HCT116 (cell line): ENCODE measurements around the gene IL17C. TPM values are rescaled to one million over a fixed set of nuclear protein-coding genes. Genes with fewer than 3 reads are reported as not detected.

Experiments
- ATAC-seq: fragments of 200-7000 bp; cut with Tn5 transposase; 2 replicates; pipeline ENCODE4 v1.9.1; 2020; ENCODE audit warnings: mild to moderate bottlenecking, moderate library complexity
- BruUV-seq: library from RNA; stranded (reverse); fragments of 400-500 nt; replicated peaks from 2 replicates; lab custom pipeline; 2021; lab: Mats Ljungman, UMichigan
- CTCF ChIA-PET: fragments of 300-600 bp; sonication (Branson Sonifier 250); formaldehyde crosslinking; loops from one replicate; lab custom pipeline; 2021; ENCODE audit warnings: antibody characterized with exemption; lab: Charles Lee
- POLR2A ChIA-PET: fragments of 300-600, 350-600 bp; sonication (Branson Sonifier 250); formaldehyde crosslinking; loops from one replicate; lab custom pipeline; 2021; ENCODE audit warnings: antibody characterized with exemption; lab: Charles Lee
- RAD21 ChIA-PET, 2 experiments: fragments of 300-600 bp; sonication (Branson Sonifier 250); formaldehyde crosslinking; loops; one replicate each; lab custom pipeline; 2023; ENCODE audit warnings: low total read pairs in 2 of 2; ENCODE audit not compliant: uncharacterized antibody in 2 of 2, unreplicated experiment in 2 of 2, low non-redundant PET in 1 of 2; lab: Charles Lee
- DNase-seq: peaks from one replicate; pipeline ENCODE4 v3.0.0-alpha.2; 2010; ENCODE audit warnings: low read depth, low spot score
- H2AFZ ChIP-seq: fragments of 200-600 bp; shearing (Covaris generic), sonication (generic); 2 replicates; pipeline ENCODE4 v1.6.1; 2017; ENCODE audit warnings: low read depth, mixed run types, mixed read lengths, antibody characterized with exemption, low read length; ENCODE audit not compliant: poor library complexity, severe bottlenecking
- H3K27ac ChIP-seq: 2 replicates; pipeline ENCODE4 v1.5.1; 2012; ENCODE audit warnings: low read depth, low read length
- H3K27me3 ChIP-seq: fragments of 200-600 bp; sonication (generic); 2 replicates; pipeline ENCODE4 v1.6.1; 2016; ENCODE audit warnings: mixed run types, low read length, mixed read lengths; ENCODE audit not compliant: insufficient read depth
- H3K36me3 ChIP-seq, 2 experiments: fragments of 200-500 bp in 1 of 2; fragments of 200-600 bp in 1 of 2; sonication (Bioruptor generic) in 1 of 2; sonication (generic) in 1 of 2; 2 replicates each; pipeline versions ENCODE4 v1.5.1 to v1.6.1; 2014 to 2016; ENCODE audit warnings: low read length in 2 of 2, inconsistent platforms in 1 of 2, mixed read lengths in 1 of 2, mixed run types in 1 of 2; ENCODE audit not compliant: insufficient read depth in 2 of 2, control insufficient read depth in 1 of 2
- H3K4me1 ChIP-seq, 2 experiments: fragments of 200-600 bp in 1 of 2; sonication (generic) in 1 of 2; 2 replicates each; pipeline versions ENCODE4 v1.5.1 to v1.6.1; 2012 to 2017; ENCODE audit warnings: low read length in 2 of 2, inconsistent platforms in 1 of 2, mild to moderate bottlenecking in 1 of 2, mixed read lengths in 1 of 2, mixed run types in 1 of 2, moderate library complexity in 1 of 2; ENCODE audit not compliant: insufficient read depth in 2 of 2, control insufficient read depth in 1 of 2
- H3K4me2 ChIP-seq: fragments of 200-600 bp; sonication (generic); 2 replicates; pipeline ENCODE4 v1.6.1; 2017; ENCODE audit warnings: mixed run types, low read length, mixed read lengths
- H3K4me3 ChIP-seq, 2 experiments: fragments of 200-600 bp in 1 of 2; sonication (generic) in 1 of 2; replicated peaks in 1 of 2; 2 replicates each; pipeline ENCODE4 v1.5.1; 2011 to 2016; ENCODE audit warnings: low read length in 2 of 2, control low read depth in 1 of 2, low read depth in 1 of 2, mild to moderate bottlenecking in 1 of 2, mixed read lengths in 1 of 2, mixed run types in 1 of 2
- H3K79me2 ChIP-seq: fragments of 200-600 bp; sonication (generic); 2 replicates; pipeline ENCODE4 v1.6.1; 2017; ENCODE audit warnings: mild to moderate bottlenecking, mixed run types, low read length, moderate library complexity, mixed read lengths; ENCODE audit not compliant: insufficient read depth
- H3K9ac ChIP-seq: fragments of 200-600 bp; sonication (generic); 2 replicates; pipeline ENCODE4 v1.6.1; 2016; ENCODE audit warnings: low read length, mixed read lengths
- H3K9me2 ChIP-seq: fragments of 200-600 bp; sonication (generic), shearing (Covaris generic); 2 replicates; pipeline ENCODE4 v1.6.1; 2017; ENCODE audit warnings: mixed run types, mild to moderate bottlenecking, moderate library complexity; ENCODE audit not compliant: insufficient read depth
- H3K9me3 ChIP-seq, 2 experiments: fragments of 200-500 bp in 1 of 2; fragments of 200-600 bp in 1 of 2; sonication (Bioruptor generic) in 1 of 2; sonication (generic) in 1 of 2; 2 replicates each; pipeline ENCODE4 v1.6.1; 2014 to 2017; ENCODE audit warnings: low read length in 2 of 2, mixed read lengths in 2 of 2, inconsistent platforms in 1 of 2, low read depth in 1 of 2, mild to moderate bottlenecking in 1 of 2, mixed run types in 1 of 2, moderate library complexity in 1 of 2; ENCODE audit not compliant: control insufficient read depth in 1 of 2, insufficient read depth in 1 of 2
- H4K20me1 ChIP-seq: fragments of 200-600 bp; sonication (generic), shearing (Covaris generic); 2 replicates; pipeline ENCODE4 v1.6.1; 2017; ENCODE audit warnings: mixed run types, mild to moderate bottlenecking, moderate library complexity; ENCODE audit not compliant: insufficient read depth
- EGR1 ChIP-seq: IDR thresholded peaks from 2 replicates; pipeline ENCODE4 v1.6.1; 2012; ENCODE audit warnings: low read depth
- POLR2A ChIP-seq: IDR thresholded peaks from 2 replicates; pipeline ENCODE4 v1.7.0; 2011; ENCODE audit warnings: borderline replicate concordance; ENCODE audit not compliant: insufficient read depth, insufficient read length; ENCODE audit errors: extremely low read depth
- POLR2AphosphoS5 ChIP-seq: IDR thresholded peaks from 2 replicates; pipeline ENCODE4 v1.6.1; 2011; ENCODE audit warnings: mild to moderate bottlenecking, low read depth, low read length, moderate library complexity
- TCF7L2 ChIP-seq: IDR thresholded peaks from 2 replicates; pipeline ENCODE4 v1.7.0; 2011; ENCODE audit warnings: borderline replicate concordance, inconsistent platforms; ENCODE audit not compliant: insufficient read depth, insufficient read length; ENCODE audit errors: extremely low read depth
- ZBTB33 ChIP-seq: IDR thresholded peaks from 2 replicates; pipeline ENCODE4 v1.6.1; 2011; ENCODE audit warnings: mild to moderate bottlenecking, low read length, moderate library complexity; ENCODE audit not compliant: insufficient replicate concordance; ENCODE audit errors: extremely low read depth
- ZFX ChIP-seq: fragments of 450-650 bp; IDR thresholded peaks from 2 replicates; pipeline ENCODE4 v1.6.1; 2017
- intact Hi-C: fragments of 100-400 bp; cut with micrococcal nuclease; formaldehyde crosslinking; loops from 2 replicates; pipeline ENCODE4 v1.10.0; 2022
- total RNA-seq: library from RNA; stranded (reverse); gene quantifications from one replicate; pipeline ENCODE4 v1.2.1, GENCODE V29; 2021; ENCODE audit not compliant: unreplicated experiment

The IL17C gene
- total RNA-seq, 1 experiment from 2014 or later: not detected

- H3K27ac ChIP-seq: peak overlapping the region; percentile 86
- intact Hi-C loops: loop anchor here (5.0 kb wide), 1 partner anchor 198 kb away; the partner anchor contains the start of gene ZFPM1
- no peaks in the 10 kb centered on the region for H3K9me3 ChIP-seq
- no peak overlapping the region for H2AFZ ChIP-seq
- ChIA-PET RAD21 (no interaction called here), CTCF (no interaction called here), POLR2A (no interaction called here)
- TSS peak; percentile 65 for BruUV-seq
- peak overlapping the region; percentile 92 to 99 for H3K4me3 ChIP-seq
- no peaks in the 10 kb centered on the region for H3K27me3 ChIP-seq
- no peak for DNase-seq
- peaks cover 5 to 10% of the 10 kb centered on the region in 2 experiments; a peak in 1 of 4 replicates for H3K36me3 ChIP-seq
- H3K79me2 ChIP-seq: peaks cover 36% of the 10 kb centered on the region
- peaks cover 16 to 26% of the 10 kb centered on the region in 2 experiments for H3K4me1 ChIP-seq
- no peaks in the 10 kb centered on the region for H4K20me1 ChIP-seq
- peak overlapping the region; percentile 95 for H3K4me2 ChIP-seq
- H3K9ac ChIP-seq: peak overlapping the region; percentile 98
- ATAC-seq: peak; percentile 23
- TF ChIP-seq ZBTB33: no peak
- TF ChIP-seq TCF7L2: peak; percentile 24
- no peaks in the 10 kb centered on the region for H3K9me2 ChIP-seq
Measured at GRCh38 chr16:88649924-88650748, 11.8 kb downstream of the IL17C start.

- ATAC-seq (peak; percentile 94), DNase-seq (peak; percentile 57)
- ChIA-PET CTCF (no interaction called here), RAD21 (no interaction called here), POLR2A (no interaction called here)
- Histone ChIP-seq H3K9me2 (no peaks in the 10 kb centered on the region), H3K27me3 (no peaks in the 10 kb centered on the region), H3K27ac (peak within 1 kb of the TSS; percentile 86), H3K4me1 (peaks cover 16 to 26% of the 10 kb centered on the region in 2 experiments), H3K4me2 (peak within 1 kb of the TSS; percentile 95), H3K9ac (peak within 1 kb of the TSS; percentile 98), H3K79me2 (peaks cover 36% of the 10 kb centered on the region), H3K36me3 (peaks cover 4 to 10% of the 10 kb centered on the region in 2 experiments; a peak in 1 of 4 replicates), H3K4me3 (peak within 1 kb of the TSS; percentile 92 to 99), H2AFZ (no peak within 1 kb of the TSS), H3K9me3 (no peaks in the 10 kb centered on the region), H4K20me1 (no peaks in the 10 kb centered on the region)
- TF ChIP-seq POLR2AphosphoS5 (peak; percentile 98), POLR2A (peak; percentile 77), EGR1 (no peak), ZFX (peak; percentile 86; the same call in 1 of the 2 replicates)
- intact Hi-C loops: loop anchor here (5.0 kb wide), 1 partner anchor 199 kb away; the partner anchor contains the start of gene ZFPM1
- BruUV-seq: no TSS peak
Measured at GRCh38 chr16:88650749-88651275, 12.4 kb downstream of the IL17C start, which contains the start of gene CYBA. Gene CYBA (minus strand): TSS chr16:88651053. CDS start chr16:88651013, 40 bp downstream.
